Endothelial cell of umbilical vein (primary cell): ENCODE measurements around the gene PRIMA1.

Experiments used
- CTCF ChIP-seq, 2 donors: IDR thresholded peaks; 1 replicate in 1 of 2; 2 replicates in 1 of 2; pipeline ENCODE4 v1.5.1; 2011; ENCODE audit warnings: low read length in 2 of 2, mild to moderate bottlenecking in 2 of 2, moderate library complexity in 2 of 2, control low read depth in 1 of 2, inconsistent platforms in 1 of 2, low read depth in 1 of 2; ENCODE audit not compliant: insufficient read depth in 1 of 2; ENCODE audit errors: extremely low read depth in 1 of 2
- EZH2 ChIP-seq: IDR thresholded peaks from 2 replicates; pipeline ENCODE4 v1.6.1; 2012; ENCODE audit warnings: borderline replicate concordance, low read depth, mild to moderate bottlenecking, moderate library complexity, low read length, inconsistent platforms; ENCODE audit not compliant: severe bottlenecking
- FOS ChIP-seq: IDR thresholded peaks from 2 replicates; pipeline ENCODE4 v1.6.1; 2011; ENCODE audit warnings: mild to moderate bottlenecking, low read length, moderate library complexity, borderline replicate concordance; ENCODE audit not compliant: insufficient read depth
- GATA2 ChIP-seq: IDR thresholded peaks from 2 replicates; pipeline ENCODE4 v1.7.0; 2011; ENCODE audit warnings: low read depth, mild to moderate bottlenecking, moderate library complexity, mixed read lengths, low read length; ENCODE audit not compliant: insufficient read length, insufficient read depth
- JUN ChIP-seq: IDR thresholded peaks from 2 replicates; pipeline ENCODE4 v1.6.1; 2011; ENCODE audit warnings: borderline replicate concordance, low read depth; ENCODE audit not compliant: insufficient read length, insufficient read depth
- POLR2A ChIP-seq: IDR thresholded peaks from 2 replicates; pipeline ENCODE4 v1.6.1; 2012; ENCODE audit warnings: low read depth, mild to moderate bottlenecking, control low read depth, low read length
- POLR2AphosphoS5 ChIP-seq: IDR thresholded peaks from 2 replicates; pipeline ENCODE4 v1.6.1; 2012; ENCODE audit warnings: low read depth, mild to moderate bottlenecking, control low read depth, low read length, moderate library complexity; ENCODE audit not compliant: insufficient read depth
- TF ChIP-seq, protein P1 (sequence below): IDR thresholded peaks from 2 replicates; pipeline ENCODE4 v1.6.1; 2011; ENCODE audit not compliant: insufficient read depth, insufficient read length

- TF ChIP-seq CTCF (IDR thresholded peaks at IDR 0.05; ENCODE audit: extremely low read depth in 1 of 2, insufficient read depth in 1 of 2, low read depth in 1 of 2, low read length in 2 of 2) (no peak), EZH2 (no peak), POLR2A (no peak), FOS (no peak), JUN (no peak), POLR2AphosphoS5 (no peak), GATA2 (no peak)
- TF ChIP-seq, protein P1, sequence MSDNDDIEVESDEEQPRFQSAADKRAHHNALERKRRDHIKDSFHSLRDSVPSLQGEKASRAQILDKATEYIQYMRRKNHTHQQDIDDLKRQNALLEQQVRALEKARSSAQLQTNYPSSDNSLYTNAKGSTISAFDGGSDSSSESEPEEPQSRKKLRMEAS: no peak
These were observed 44.4 kb upstream of the PRIMA1 start for GRCh38 chr14:93832665-93833064.
